B cell (primary cell): ENCODE data around the gene PRR35. TPM values are rescaled to one million over a fixed set of nuclear protein-coding genes. Genes with fewer than 3 reads are reported as not detected.

Experiments
- ATAC-seq: fragments of 200-7000 bp; cut with Tn5 transposase; one replicate; pipeline ENCODE4 v1.10.0; 2021; ENCODE audit warnings: low read depth, mild to moderate bottlenecking, moderate number of reproducible peaks, moderate library complexity
- CTCF ChIA-PET: fragments of 350-600 bp; sonication (Branson Sonifier 250); formaldehyde crosslinking; loops from one replicate; lab custom pipeline; 2021; ENCODE audit warnings: antibody characterized with exemption, inconsistent platforms; lab: Charles Lee
- POLR2A ChIA-PET: fragments of 350-600 bp; sonication (Branson Sonifier 250); formaldehyde crosslinking; loops from one replicate; lab custom pipeline; 2021; ENCODE audit warnings: antibody characterized with exemption; lab: Charles Lee
- DNase-seq: peaks from one replicate; pipeline ENCODE4 v3.0.0; 2013
- H2AFZ ChIP-seq: 2 replicates; pipeline ENCODE4 v1.6.1; 2012; ENCODE audit warnings: mild to moderate bottlenecking, low read depth, low read length; ENCODE audit not compliant: insufficient read depth, poor library complexity, severe bottlenecking
- H3K27ac ChIP-seq, 2 donors: 1 replicate in 1 of 2; 2 replicates in 1 of 2; pipeline ENCODE4 v1.5.1; 2012 to 2013; ENCODE audit warnings: low read length in 2 of 2, mild to moderate bottlenecking in 2 of 2, moderate library complexity in 1 of 2
- H3K27me3 ChIP-seq, 4 experiments: fragments of 200-600 bp in 1 of 4; sonication (generic) in 1 of 4; replicated peaks in 1 of 4; 1 replicate in 2 of 4; 2 replicates in 2 of 4; pipeline versions ENCODE4 v1.6.1 to v1.7.0; 2013 to 2016; ENCODE audit warnings: low read length in 3 of 4, mild to moderate bottlenecking in 2 of 4, mixed read lengths in 1 of 4, moderate library complexity in 1 of 4; ENCODE audit not compliant: insufficient read depth in 4 of 4, control insufficient read depth in 3 of 4; ENCODE audit errors: control extremely low read depth in 1 of 4
- H3K36me3 ChIP-seq, 2 experiments: replicated peaks in 1 of 2; 1 replicate in 1 of 2; 2 replicates in 1 of 2; pipeline versions ENCODE4 v1.6.1 to v1.7.1; 2013; ENCODE audit warnings: low read length in 1 of 2; ENCODE audit not compliant: insufficient read depth in 2 of 2, control insufficient read depth in 1 of 2; ENCODE audit errors: control extremely low read depth in 1 of 2, extremely low read depth in 1 of 2
- H3K4me1 ChIP-seq, 2 donors: fragments of 200-600 bp in 1 of 2; sonication (generic) in 1 of 2; 1 replicate in 1 of 2; 2 replicates in 1 of 2; pipeline versions ENCODE4 v1.5.1 to v1.6.1; 2013 to 2017; ENCODE audit warnings: low read length in 2 of 2; ENCODE audit not compliant: control insufficient read depth in 2 of 2, insufficient read depth in 2 of 2
- H3K4me2 ChIP-seq: replicated peaks from 2 replicates; pipeline ENCODE3; 2012; ENCODE audit warnings: mild to moderate bottlenecking, low read depth, low read length; ENCODE audit not compliant: poor library complexity, severe bottlenecking
- H3K4me3 ChIP-seq, 5 experiments: fragments of 200-600 bp in 1 of 5; sonication (generic) in 1 of 5; 1 replicate in 3 of 5; 2 replicates in 2 of 5; pipeline versions ENCODE4 v1.5.1 to v1.7.0; 2011 to 2016; ENCODE audit warnings: low read length in 4 of 5, mild to moderate bottlenecking in 4 of 5, low read depth in 2 of 5, control low read depth in 1 of 5, moderate library complexity in 1 of 5; ENCODE audit not compliant: insufficient read depth in 1 of 5; ENCODE audit errors: control extremely low read depth in 1 of 5, extremely low read depth in 1 of 5
- H3K79me2 ChIP-seq: fragments of 200-600 bp; sonication (generic); one replicate; pipeline ENCODE4 v1.6.0; 2016; ENCODE audit warnings: low read length; ENCODE audit not compliant: control insufficient read depth, insufficient read depth
- H3K9ac ChIP-seq: fragments of 200-600 bp; sonication (generic); 2 replicates; pipeline ENCODE4 v1.6.1; 2017; ENCODE audit warnings: mild to moderate bottlenecking, low read length, moderate library complexity
- H3K9me3 ChIP-seq, 3 donors: one replicate each; pipeline versions ENCODE4 v1.6.1 to v1.7.1; 2013; ENCODE audit warnings: low read length in 2 of 3; ENCODE audit not compliant: control insufficient read depth in 2 of 3, insufficient read depth in 1 of 3; ENCODE audit errors: control extremely low read depth in 1 of 3
- H4K20me1 ChIP-seq: 2 replicates; pipeline ENCODE4 v1.6.0; 2012; ENCODE audit warnings: mild to moderate bottlenecking, low read length; ENCODE audit not compliant: insufficient read depth, control insufficient read depth, poor library complexity, severe bottlenecking
- H3K27ac Mint-ChIP-seq: one replicate; pipeline ENCODE4 v1.8.0; 2021; ENCODE audit warnings: mixed read lengths
- H3K27me3 Mint-ChIP-seq: one replicate; pipeline ENCODE4 v1.8.0; 2021; ENCODE audit warnings: mixed read lengths
- H3K4me1 Mint-ChIP-seq: one replicate; pipeline ENCODE4 v1.8.0; 2021; ENCODE audit warnings: mixed read lengths
- H3K4me3 Mint-ChIP-seq: one replicate; pipeline ENCODE4 v1.8.0; 2021; ENCODE audit warnings: mixed read lengths
- H3K9me3 Mint-ChIP-seq: one replicate; pipeline ENCODE4 v1.8.0; 2022; ENCODE audit warnings: mixed read lengths; ENCODE audit not compliant: insufficient read depth
- CTCF ChIP-seq: fragments of 200-600 bp; IDR thresholded peaks from one replicate; pipeline ENCODE4 v1.8.0; 2022; ENCODE audit warnings: antibody characterized with exemption, mild to moderate bottlenecking
- EZH2 ChIP-seq: IDR thresholded peaks from 2 replicates; pipeline ENCODE4 v1.6.1; 2012; ENCODE audit warnings: borderline replicate concordance, low read depth, mild to moderate bottlenecking, moderate library complexity, low read length; ENCODE audit not compliant: insufficient read depth, poor library complexity, severe bottlenecking
- WGBS: methylation state at CpG from one replicate; pipeline ENCODE4 v1.1.5; 2013; ENCODE audit warnings: missing lambda C conversion rate; ENCODE audit not compliant: insufficient coverage; 5-methylcytosine and 5-hydroxymethylcytosine counted together
- intact Hi-C: fragments of 100-400 bp; cut with micrococcal nuclease; formaldehyde crosslinking; loops from one replicate; pipeline ENCODE4 v1.10.0; 2022
- polyA plus RNA-seq: library from polyadenylated mRNA; depleted of rRNA; stranded (reverse); fragments of >200 nt; gene quantifications from 2 replicates; pipeline ENCODE4 v1.2.3, GENCODE V29; 2012
- small RNA-seq: library from RNA; depleted of rRNA; stranded (forward); fragments of <200 nt; gene quantifications from one replicate; pipeline ENCODE3, GENCODE V24; 2012; ENCODE audit warnings: low replicate concordance, low read depth; ENCODE audit not compliant: insufficient read length
- total RNA-seq, 2 donors: library from RNA; stranded (reverse); fragments of 120-200 nt in 1 of 2; gene quantifications; 1 replicate in 1 of 2; 2 replicates in 1 of 2; pipeline versions ENCODE4 v1.2.3 to v1.2.4, GENCODE V29; 2013 to 2022

Gene PRR35
- total and polyA plus RNA-seq, 2 donors (not counting 1 experiment from before 2014, with no cell fraction given), result not detected

- Histone ChIP-seq H3K4me1 (peaks cover 0 to 3% of the 10 kb centered on the region in 2 donors), H3K27me3 (no peaks in the 10 kb centered on the region), H2AFZ (no peak overlapping the region), H3K4me3 (no peak overlapping the region), H3K79me2 (peaks cover 30% of the 10 kb centered on the region), H3K36me3 (no peaks in the 10 kb centered on the region), H3K27ac (no peak overlapping the region), H3K9ac (no peak overlapping the region), H3K9me3 (no peaks in the 10 kb centered on the region), H4K20me1 (peaks cover 29% of the 10 kb centered on the region), H3K4me2 (no peak overlapping the region)
- ATAC-seq (no peak), DNase-seq (no peak)
- Mint-ChIP-seq H3K27ac (no peak overlapping the region), H3K27me3 (no peaks in the 10 kb centered on the region), H3K9me3 (no peaks in the 10 kb centered on the region), H3K4me3 (no peak overlapping the region), H3K4me1 (peaks cover 12% of the 10 kb centered on the region)
- intact Hi-C loops, result no loop called here
- ChIA-PET POLR2A (no interaction called here), CTCF (no interaction called here)
- TF ChIP-seq EZH2 (no peak), CTCF (no peak)
- 68% methylated on average over 12 of the region's 13 CpGs for WGBS
Measured at GRCh38 chr16:615122-615521, 54.9 kb downstream of the PRR35 start.

Small RNA genes lying within 50 kb of the gene (small RNA-seq; reads per million reads assigned to genes)
- not detected for gene MIR3176
- gene MIR5587, result not detected
- gene Z98883.1, result not detected

Other genes starting within 250 kb of the PRR35 start
- 37.6 and 40.8 TPM in 2 replicates for gene AXIN1, start 207.7 kb upstream of the PRR35 start, total RNA-seq
- 35.4 and 39.0 TPM in 2 replicates for gene AXIN1, start 207.7 kb upstream of the PRR35 start, polyA plus RNA-seq
- 44.3 and 45.1 TPM in 2 replicates for gene MRPL28, start 189.9 kb upstream of the PRR35 start, total RNA-seq
- gene MRPL28, start 189.9 kb upstream of the PRR35 start, polyA plus RNA-seq, result 47.7 and 67.7 TPM in 2 replicates
- gene PGAP6, start 178.4 kb upstream of the PRR35 start, total RNA-seq, result 47.4 and 50.8 TPM in 2 replicates
- gene PGAP6, start 178.4 kb upstream of the PRR35 start, polyA plus RNA-seq, result 132 and 158 TPM in 2 replicates
- gene NME4, start 163.2 kb upstream of the PRR35 start, total RNA-seq, result 43.3 and 48.7 TPM in 2 replicates
- 61.9 and 77.9 TPM in 2 replicates for gene NME4, start 163.2 kb upstream of the PRR35 start, polyA plus RNA-seq
- gene DECR2, start 158.5 kb upstream of the PRR35 start, total RNA-seq, result 9.0 and 11.0 TPM in 2 replicates
- 16.3 and 19.6 TPM in 2 replicates for gene DECR2, start 158.5 kb upstream of the PRR35 start, polyA plus RNA-seq
- gene RAB11FIP3, start 134.7 kb upstream of the PRR35 start, total RNA-seq, result 57.2 and 60.6 TPM in 2 replicates
- gene RAB11FIP3, start 134.7 kb upstream of the PRR35 start, polyA plus RNA-seq, result 24.3 and 29.9 TPM in 2 replicates
- gene CAPN15, start 32.7 kb upstream of the PRR35 start, total RNA-seq, result 67.2 and 68.0 TPM in 2 replicates
- 48.0 and 77.2 TPM in 2 replicates for gene CAPN15, start 32.7 kb upstream of the PRR35 start, polyA plus RNA-seq
- 4.2 and 4.5 TPM in 2 replicates for gene NHLRC4, start 6.6 kb downstream of the PRR35 start, total RNA-seq
- 1.3 and 2.2 TPM in 2 replicates for gene NHLRC4, start 6.6 kb downstream of the PRR35 start, polyA plus RNA-seq
- 68.5 and 79.5 TPM in 2 replicates for gene PIGQ, start 9.6 kb downstream of the PRR35 start, total RNA-seq
- gene PIGQ, start 9.6 kb downstream of the PRR35 start, polyA plus RNA-seq, result 56.7 and 56.9 TPM in 2 replicates
- 25.5 and 26.9 TPM in 2 replicates for gene RAB40C, start 29.7 kb downstream of the PRR35 start, total RNA-seq
- gene RAB40C, start 29.7 kb downstream of the PRR35 start, polyA plus RNA-seq, result 12.7 and 15.0 TPM in 2 replicates
- gene WFIKKN1, start 70.6 kb downstream of the PRR35 start, total RNA-seq, result 0.84 and 0.90 TPM in 2 replicates
- gene WFIKKN1, start 70.6 kb downstream of the PRR35 start, polyA plus RNA-seq, result 0.53 and 0.64 TPM in 2 replicates
- gene METTL26, start 75.9 kb downstream of the PRR35 start, total RNA-seq, result 47.2 and 56.6 TPM in 2 replicates
- 77.7 and 140 TPM in 2 replicates for gene METTL26, start 75.9 kb downstream of the PRR35 start, polyA plus RNA-seq
- gene MCRIP2, start 81.4 kb downstream of the PRR35 start, total RNA-seq, result 29.2 and 31.6 TPM in 2 replicates
- gene MCRIP2, start 81.4 kb downstream of the PRR35 start, polyA plus RNA-seq, result 28.5 and 46.0 TPM in 2 replicates
- 34.7 and 45.0 TPM in 2 replicates for gene WDR90, start 89.0 kb downstream of the PRR35 start, total RNA-seq
- gene WDR90, start 89.0 kb downstream of the PRR35 start, polyA plus RNA-seq, result 23.1 and 25.7 TPM in 2 replicates
- 207 and 215 TPM in 2 replicates for gene RHOT2, start 107.7 kb downstream of the PRR35 start, total RNA-seq
- 461 and 536 TPM in 2 replicates for gene RHOT2, start 107.7 kb downstream of the PRR35 start, polyA plus RNA-seq
- gene RHBDL1, start 115.3 kb downstream of the PRR35 start, total RNA-seq, result 0.76 and 1.0 TPM in 2 replicates
- 1.6 and 2.9 TPM in 2 replicates for gene RHBDL1, start 115.3 kb downstream of the PRR35 start, polyA plus RNA-seq
- gene STUB1, start 120.0 kb downstream of the PRR35 start, total RNA-seq, result 91.2 and 94.3 TPM in 2 replicates
- 116 and 128 TPM in 2 replicates for gene STUB1, start 120.0 kb downstream of the PRR35 start, polyA plus RNA-seq
- gene JMJD8, start 123.9 kb downstream of the PRR35 start, total RNA-seq, result 41.3 and 46.3 TPM in 2 replicates
- gene JMJD8, start 123.9 kb downstream of the PRR35 start, polyA plus RNA-seq, result 61.1 and 69.3 TPM in 2 replicates
- gene WDR24, start 130.0 kb downstream of the PRR35 start, total RNA-seq, result 16.8 and 19.1 TPM in 2 replicates
- 16.8 and 17.5 TPM in 2 replicates for gene WDR24, start 130.0 kb downstream of the PRR35 start, polyA plus RNA-seq
- gene FBXL16, start 145.4 kb downstream of the PRR35 start, total RNA-seq, result 3.5 and 5.8 TPM in 2 replicates
- 1.5 and 2.2 TPM in 2 replicates for gene FBXL16, start 145.4 kb downstream of the PRR35 start, polyA plus RNA-seq
- 6.7 and 10.4 TPM in 2 replicates for gene METRN, start 154.7 kb downstream of the PRR35 start, total RNA-seq
- gene METRN, start 154.7 kb downstream of the PRR35 start, polyA plus RNA-seq, result 2.6 and 6.9 TPM in 2 replicates
- 41.0 and 53.6 TPM in 2 replicates for gene ANTKMT, start 160.8 kb downstream of the PRR35 start, total RNA-seq
- 37.9 and 54.1 TPM in 2 replicates for gene ANTKMT, start 160.8 kb downstream of the PRR35 start, polyA plus RNA-seq
- gene CCDC78, start 166.0 kb downstream of the PRR35 start, total RNA-seq, result 11.2 and 11.8 TPM in 2 replicates
- 15.9 and 34.2 TPM in 2 replicates for gene CCDC78, start 166.0 kb downstream of the PRR35 start, polyA plus RNA-seq
- gene HAGHL, start 166.7 kb downstream of the PRR35 start, total RNA-seq, result 32.0 and 32.3 TPM in 2 replicates
- gene HAGHL, start 166.7 kb downstream of the PRR35 start, polyA plus RNA-seq, result 40.4 and 87.1 TPM in 2 replicates
- gene CIAO3, start 180.6 kb downstream of the PRR35 start, total RNA-seq, result 59.4 and 67.6 TPM in 2 replicates
- 45.4 and 68.4 TPM in 2 replicates for gene CIAO3, start 180.6 kb downstream of the PRR35 start, polyA plus RNA-seq
- not detected in 2 replicates for gene MSLN, start 200.3 kb downstream of the PRR35 start, total RNA-seq
- gene MSLN, start 200.3 kb downstream of the PRR35 start, polyA plus RNA-seq, result not detected in 2 replicates
- 34.7 and 38.5 TPM in 2 replicates for gene RPUSD1, start 228.0 kb downstream of the PRR35 start, total RNA-seq
- 28.6 and 46.1 TPM in 2 replicates for gene RPUSD1, start 228.0 kb downstream of the PRR35 start, polyA plus RNA-seq
- 76.1 and 77.9 TPM in 2 replicates for gene CHTF18, start 228.2 kb downstream of the PRR35 start, total RNA-seq
- gene CHTF18, start 228.2 kb downstream of the PRR35 start, polyA plus RNA-seq, result 72.3 and 112 TPM in 2 replicates
- not detected in 2 replicates for gene GNG13, start 240.3 kb downstream of the PRR35 start, total RNA-seq
- gene GNG13, start 240.3 kb downstream of the PRR35 start, polyA plus RNA-seq, result not detected in 2 replicates